ENCODE measurements around the gene RABGAP1.

RABGAP1 gene

GRCh38 chr9:122931226-122932121 is 9.3 kb upstream of the RABGAP1 start, which contains the start of gene ZBTB26:
ZBTB26 (minus strand) TSS chr9:122931512; CDS start chr9:122919934, 11,578 bp downstream.
- peak; percentile 81 for DNase-seq (ENCODE audit: low read depth)
- no peak for TF ChIP-seq CTCF (conservative IDR thresholded peaks at IDR 0.05; ENCODE audit: low read depth, low read length)
- peak within 1 kb of the TSS; percentile 92 for H3K4me3 ChIP-seq (ENCODE audit: low read length)

GRCh38 chr9:122936464-122936863 is 4.4 kb upstream of the RABGAP1 start:
- H3K4me3 ChIP-seq (ENCODE audit: low read length): no peak overlapping the region
- no peak for TF ChIP-seq CTCF (conservative IDR thresholded peaks at IDR 0.05; ENCODE audit: low read depth, low read length)

GRCh38 chr9:122936883-122937282 is 3.9 kb upstream of the RABGAP1 start:
- no peak overlapping the region for H3K4me3 ChIP-seq (ENCODE audit: low read length)
- TF ChIP-seq CTCF (conservative IDR thresholded peaks at IDR 0.05; ENCODE audit: low read depth, low read length): no peak
- no peak for DNase-seq (ENCODE audit: low read depth)

More at GRCh38 chr9:122936464-122936863, 4.4 kb upstream of the RABGAP1 start:
- no peak for DNase-seq (ENCODE audit: low read depth)

- no peak for DNase-seq (ENCODE audit: low read depth)
- H3K4me3 ChIP-seq (ENCODE audit: low read length): no peak overlapping the region
These were observed 1.2 kb upstream of the RABGAP1 start for GRCh38 chr9:122939601-122940000.

GRCh38 chr9:122940454-122940748 is 419 bp upstream of the RABGAP1 start:
- peak overlapping the region; percentile 39 for H3K4me3 ChIP-seq (ENCODE audit: low read length)
- no peak for TF ChIP-seq CTCF (conservative IDR thresholded peaks at IDR 0.05; ENCODE audit: low read depth, low read length)
- no peak for DNase-seq (ENCODE audit: low read depth)

More at GRCh38 chr9:122939601-122940000, 1.2 kb upstream of the RABGAP1 start:
- no peak for TF ChIP-seq CTCF (conservative IDR thresholded peaks at IDR 0.05; ENCODE audit: low read depth, low read length)

GRCh38 chr9:122941582-122942234 is 888 bp downstream of the RABGAP1 start:
- TF ChIP-seq CTCF (conservative IDR thresholded peaks at IDR 0.05; ENCODE audit: low read depth, low read length): no peak
- peak overlapping the region; percentile 85 for H3K4me3 ChIP-seq (ENCODE audit: low read length)
- no peak for DNase-seq (ENCODE audit: low read depth)

Data from retinal pigment epithelial cell (primary cell).